Spleen (tissue), 11 donors: ENCODE measurements around the gene ZNF311. TPM values are rescaled to one million over a fixed set of nuclear protein-coding genes. Genes with fewer than 3 reads are reported as not detected.

ENCODE experiments used
- DNase-seq: peaks from one replicate; pipeline ENCODE4 v3.0.0-alpha.2; 2020
- H3K27ac ChIP-seq, 8 donors: fragments of 200-600 bp; sonication (generic) in 7 of 8; 1 replicate in 4 of 8; 2 replicates in 4 of 8; pipeline versions ENCODE4 v1.5.0 to v1.8.0; 2016 to 2021; ENCODE audit warnings: inconsistent platforms in 4 of 8, mild to moderate bottlenecking in 4 of 8, moderate library complexity in 1 of 8
- H3K27me3 ChIP-seq, 7 donors: fragments of 200-600 bp; sonication (generic) in 6 of 7; replicated peaks in 1 of 7; 1 replicate in 4 of 7; 2 replicates in 3 of 7; pipeline versions ENCODE4 v1.5.0 to v1.8.0; 2016 to 2021; ENCODE audit warnings: inconsistent platforms in 3 of 7, mild to moderate bottlenecking in 1 of 7
- H3K36me3 ChIP-seq, 6 donors: fragments of 200-600 bp; sonication (generic) in 5 of 6; 1 replicate in 4 of 6; 2 replicates in 2 of 6; pipeline versions ENCODE4 v1.5.0 to v1.8.0; 2016 to 2021; ENCODE audit warnings: inconsistent platforms in 2 of 6
- H3K4me1 ChIP-seq, 6 donors: fragments of 200-600 bp; sonication (generic) in 5 of 6; 1 replicate in 3 of 6; 2 replicates in 3 of 6; pipeline versions ENCODE4 v1.5.0 to v1.8.0; 2016 to 2021; ENCODE audit warnings: inconsistent platforms in 3 of 6
- H3K4me3 ChIP-seq, 8 donors: fragments of 200-600 bp; sonication (generic) in 7 of 8; 1 replicate in 4 of 8; 2 replicates in 4 of 8; pipeline versions ENCODE4 v1.5.0 to v1.8.0; 2016 to 2021; ENCODE audit warnings: inconsistent platforms in 4 of 8, mild to moderate bottlenecking in 4 of 8, moderate library complexity in 2 of 8
- H3K9me3 ChIP-seq, 8 donors: fragments of 200-600 bp; sonication (generic) in 7 of 8; 1 replicate in 4 of 8; 2 replicates in 4 of 8; pipeline versions ENCODE4 v1.5.0 to v1.8.0; 2016 to 2021; ENCODE audit warnings: inconsistent platforms in 4 of 8
- CTCF ChIP-seq, 11 experiments: fragments of 200-600 bp in 7 of 11; fragments of 450-650 bp in 4 of 11; sonication (generic) in 4 of 11; IDR thresholded peaks in 8 of 11; conservative IDR thresholded peaks in 3 of 11; 1 replicate in 7 of 11; 2 replicates in 4 of 11; pipeline versions ENCODE4 v1.4.0 to v1.8.0; 2016 to 2021; ENCODE audit warnings: antibody characterized with exemption in 11 of 11, inconsistent platforms in 4 of 11, mild to moderate bottlenecking in 1 of 11
- POLR2A ChIP-seq, 3 donors: fragments of 450-650 bp; IDR thresholded peaks; one replicate each; pipeline ENCODE4 v1.5.1; 2017; ENCODE audit warnings: antibody characterized with exemption in 3 of 3, mild to moderate bottlenecking in 1 of 3
- POLR2AphosphoS5 ChIP-seq, 3 donors: sonication (generic); formaldehyde crosslinking; IDR thresholded peaks; one replicate each; pipeline ENCODE4 v1.5.1; 2017; ENCODE audit warnings: antibody characterized with exemption in 3 of 3
- WGBS, 5 donors: extraction: QIAGEN DNeasy Blood & Tissue Kit in 3 of 5; methylation state at CpG; one replicate each; pipeline versions ENCODE4 v1.1.5 to v1.1.7; 2013 to 2018; 5-methylcytosine and 5-hydroxymethylcytosine counted together
- intact Hi-C: fragments of 100-400 bp; cut with DNase I; formaldehyde crosslinking; loops from one replicate; pipeline ENCODE4 v1.15.0; 2023; ENCODE audit warnings: low total_unique reads
- polyA plus RNA-seq, 3 donors: library from polyadenylated mRNA; stranded (reverse); fragments of 200-250 nt; gene quantifications; one replicate each; pipeline ENCODE4 v1.2.1, GENCODE V29; 2013
- total RNA-seq, 7 donors: library from RNA; depleted of rRNA in 3 of 7; stranded (reverse); fragments of >200 nt in 3 of 7; fragmentation: NEBNext Ultra II Directional in 4 of 7; extraction: Animal tissue kit (Norgen Biotek cat#: 25700) in 4 of 7; gene quantifications; one replicate each; pipeline versions ENCODE4 v1.1.0 to v1.2.1, GENCODE V29; 2016 to 2021
- donor health status: healthy with polysubstance abuse.
- donor health status: DM: no; HTN: no; CAD: no; lungs with moderate emphysema.
- donor health status: DM: no; HTN: no; CAD: no.
- donor health status: Bipolar disorder and iron deficiency.
- donor health status: healthy.
- donor health status: DM: no; HTN: no; CAD: no.
- donor health status: DM: yes; HTN: yes; CAD: no.

The ZNF311 gene
- total and polyA plus RNA-seq, 10 donors = 0.36 to 2.4 (median 0.86) TPM

GRCh38 chr6:29017428-29017802, 12.3 kb upstream of the ZNF311 start:
- intact Hi-C loops = loop anchor here (5.0 kb wide), 1 partner anchor 180 kb away; no protein-coding TSS in a partner anchor
- Histone ChIP-seq H3K9me3 (peaks cover 0 to 23% (median 0%) of the 10 kb centered on the region in 8 donors), H3K4me1 (peaks cover 0 to 15% (median 14%) of the 10 kb centered on the region in 6 donors), H3K27ac (no peak overlapping the region), H3K4me3 (peak overlapping the region in 2 of 8 donors; percentile 32 to 74), H3K36me3 (no peaks in the 10 kb centered on the region), H3K27me3 (peaks cover 0 to 70% (median 33%) of the 10 kb centered on the region in 7 donors)
- no peak for DNase-seq
- TF ChIP-seq POLR2A (IDR thresholded peaks at IDR 0.05) (no peak), CTCF (IDR thresholded peaks at IDR 0.05 in 8 of 11, conservative IDR thresholded peaks at IDR 0.05 in 3 of 11) (peak in 3 of 11 experiments; percentile 3 to 4 (median 4))
- WGBS, 5 donors = 37 to 43% (median 39%) methylated on average over 3 of the region's 3 CpGs

DNA sequence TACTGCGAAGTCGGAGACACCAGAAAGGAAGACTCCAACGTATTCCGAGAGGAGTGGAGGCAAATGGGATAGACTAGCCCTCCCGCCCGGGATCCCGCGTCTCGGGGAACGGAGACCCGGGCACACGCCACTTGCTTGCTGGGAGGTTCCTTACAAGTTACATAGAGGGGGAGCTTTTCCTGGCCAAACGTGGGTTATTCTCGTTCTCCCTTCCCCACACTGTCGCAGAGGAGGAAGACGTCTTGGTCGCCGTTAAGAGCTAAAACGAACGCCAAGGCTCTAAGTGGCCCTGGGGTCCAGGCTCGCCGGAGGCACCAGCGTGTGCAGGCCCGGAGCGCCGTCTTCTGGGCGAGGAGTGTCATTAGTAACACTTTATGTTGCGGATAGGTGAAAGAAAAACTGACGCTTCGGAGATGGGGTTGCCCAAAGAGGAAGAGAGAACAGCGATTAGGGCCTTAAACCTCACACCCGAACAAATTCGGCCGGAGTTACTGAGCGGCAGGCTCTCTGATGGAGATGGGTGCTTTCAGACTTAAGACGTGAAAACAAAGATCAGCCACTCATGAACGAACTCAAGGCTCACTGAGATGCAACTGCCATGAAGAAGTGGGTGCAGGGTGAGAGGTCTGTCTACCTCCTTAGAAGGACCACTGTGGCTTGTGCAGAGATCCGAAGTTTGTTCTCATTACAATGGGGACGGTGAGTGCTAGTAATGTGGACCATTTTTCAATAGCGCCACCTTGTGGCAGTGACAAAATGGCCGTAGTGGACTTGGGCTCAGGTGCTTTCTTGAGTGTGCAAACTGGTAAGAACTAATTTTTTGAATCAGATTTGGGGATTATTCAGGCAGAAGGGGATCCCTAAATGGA, 11.7 kb upstream of the ZNF311 start:
- Histone ChIP-seq H3K4me3 (peak overlapping the region; percentile 31 to 74 (median 46)), H3K36me3 (no peaks in the 10 kb centered on the region), H3K27ac (peak overlapping the region in 3 of 8 donors; percentile 30 to 50 (median 38)), H3K4me1 (peaks cover 0 to 17% (median 14%) of the 10 kb centered on the region in 6 donors), H3K27me3 (peaks cover 0 to 70% (median 39%) of the 10 kb centered on the region in 7 donors), H3K9me3 (peaks cover 0 to 19% (median 0%) of the 10 kb centered on the region in 8 donors)
- peak in 1 of 3 donors; percentile 24 for TF ChIP-seq POLR2AphosphoS5 (IDR thresholded peaks at IDR 0.05)
- no peak for TF ChIP-seq POLR2A (IDR thresholded peaks at IDR 0.05)
- TF ChIP-seq CTCF (IDR thresholded peaks at IDR 0.05 in 8 of 11, conservative IDR thresholded peaks at IDR 0.05 in 3 of 11) = peak; percentile 57 to 90 (median 83)
- intact Hi-C loops = loop anchor here (5.0 kb wide), 1 partner anchor 179 kb away; no protein-coding TSS in a partner anchor
- 0 to 2% (median 1%) methylated on average over 32 to 41 of the region's 41 CpGs for WGBS, 5 donors
- DNase-seq = peak; percentile 91

DNA sequence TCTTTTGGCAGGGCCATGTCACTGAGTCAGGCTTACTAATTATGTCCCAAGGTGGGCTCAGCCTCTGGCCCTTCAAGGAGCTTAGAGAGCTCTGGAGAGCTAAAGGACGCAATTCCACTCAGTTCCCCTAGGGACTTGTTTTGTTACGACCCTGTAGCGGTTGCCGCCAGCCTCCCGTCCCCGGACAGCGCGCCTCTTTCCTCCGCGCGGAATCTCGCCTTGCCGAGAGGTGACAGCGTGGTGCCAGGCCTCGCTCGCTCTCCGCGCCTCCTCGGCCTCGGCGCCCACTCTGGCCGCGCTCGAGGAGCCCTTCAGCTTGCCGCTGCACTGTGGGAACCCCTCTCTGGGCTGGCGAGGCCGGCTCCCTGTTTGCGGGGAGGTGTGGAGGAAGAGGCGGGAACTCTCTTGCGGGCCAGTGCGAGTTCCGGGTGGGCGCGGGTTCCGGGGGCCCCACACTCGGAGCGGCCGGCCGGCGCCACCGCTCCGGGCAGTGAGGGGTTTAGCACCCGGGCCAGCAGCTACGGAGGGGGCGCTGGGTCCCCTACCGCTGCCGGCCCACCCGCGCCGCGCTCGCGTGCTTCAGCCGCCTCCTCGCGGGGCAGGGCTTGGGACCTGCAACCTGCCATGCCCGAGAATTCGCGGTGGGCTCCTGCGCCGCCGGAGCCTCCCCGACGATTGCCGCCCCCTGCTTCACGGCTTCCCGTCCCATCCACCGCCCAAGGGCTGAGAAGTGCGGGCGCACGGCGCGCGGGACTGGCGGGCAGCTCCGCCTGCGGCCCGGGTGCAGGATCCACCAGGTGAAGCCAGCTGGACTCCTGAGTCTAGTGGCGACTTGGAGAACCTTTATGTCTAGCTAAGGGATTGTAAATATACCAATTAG, 9.9 kb upstream of the ZNF311 start:
- Histone ChIP-seq H3K27ac (no peak overlapping the region), H3K9me3 (peaks cover 0 to 13% (median 0%) of the 10 kb centered on the region in 8 donors), H3K27me3 (peaks cover 0 to 67% (median 52%) of the 10 kb centered on the region in 7 donors), H3K4me1 (peaks cover 0 to 27% (median 23%) of the 10 kb centered on the region in 6 donors), H3K4me3 (peak overlapping the region in 3 of 8 donors; percentile 15 to 74 (median 28)), H3K36me3 (no peaks in the 10 kb centered on the region)
- DNase-seq = no peak
- intact Hi-C loops = loop anchor here (5.0 kb wide), 1 partner anchor 178 kb away; no protein-coding TSS in a partner anchor
- TF ChIP-seq POLR2A (IDR thresholded peaks at IDR 0.05) (no peak), CTCF (IDR thresholded peaks at IDR 0.05 in 8 of 11, conservative IDR thresholded peaks at IDR 0.05 in 3 of 11) (no peak), POLR2AphosphoS5 (IDR thresholded peaks at IDR 0.05) (no peak)
- 46 to 71% (median 57%) methylated on average over 44 to 79 of the region's 79 CpGs for WGBS, 5 donors
